ENCODE measurements around the gene PLCB3. TPM values are rescaled to one million over a fixed set of nuclear protein-coding genes. Genes with fewer than 3 reads are reported as not detected.

Gene PLCB3
- total RNA-seq, 1 donor: 25.3 TPM

DNA sequence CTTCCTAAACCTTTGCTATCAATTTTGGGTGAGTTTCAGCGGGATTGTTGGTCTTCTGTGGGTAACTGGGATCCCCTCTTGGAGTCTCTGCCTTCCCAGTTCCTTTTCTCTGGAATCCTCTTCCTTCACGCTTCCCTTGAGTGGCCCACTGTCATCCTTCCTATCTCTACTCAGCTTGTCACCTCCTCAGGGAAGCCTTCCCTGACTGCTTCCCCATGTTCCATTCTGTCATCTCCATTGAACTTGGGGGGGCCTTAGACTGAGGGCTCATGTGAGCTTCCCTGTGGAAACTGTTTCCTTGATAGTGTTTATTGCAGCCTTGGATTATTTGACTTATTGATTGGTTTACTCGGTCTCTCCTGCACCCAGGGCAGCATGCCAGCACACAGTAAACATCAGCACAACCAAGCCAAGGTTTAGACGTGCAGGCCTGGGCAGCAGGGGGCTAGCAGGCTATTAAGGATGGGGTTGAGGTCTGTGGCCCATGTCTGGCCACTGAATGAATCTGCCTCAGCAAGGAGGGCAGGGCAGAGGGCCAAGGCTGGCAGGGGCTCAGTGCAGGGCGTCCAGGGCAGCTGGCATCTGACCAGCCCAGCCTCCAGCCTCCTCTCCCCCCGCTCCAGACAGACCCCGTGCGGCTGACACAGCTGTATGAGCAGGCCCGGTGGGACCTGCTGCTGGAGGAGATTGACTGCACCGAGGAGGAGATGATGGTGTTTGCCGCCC lies 32.5 kb upstream of the PLCB3 start:
- H4K20me1 ChIP-seq (ENCODE audit: insufficient read depth, low read length): no peaks in the 10 kb centered on the region
- peaks cover 5% of the 10 kb centered on the region for H3K36me3 ChIP-seq (ENCODE audit: insufficient read depth, low read length)

DNA sequence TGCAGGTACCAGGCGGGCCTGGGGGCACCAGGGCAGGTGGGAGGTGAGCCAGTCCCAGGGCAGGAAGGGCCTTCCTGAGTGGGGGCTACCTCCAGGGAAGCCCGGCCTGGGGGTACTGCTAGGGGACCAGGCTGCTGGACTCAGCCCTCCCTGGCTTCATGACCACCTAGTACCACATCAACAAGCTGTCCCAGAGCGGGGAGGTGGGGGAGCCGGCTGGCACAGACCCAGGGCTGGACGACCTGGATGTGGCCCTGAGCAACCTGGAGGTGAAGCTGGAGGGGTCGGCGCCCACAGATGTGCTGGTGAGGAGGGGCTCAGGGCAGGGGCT lies 32.0 kb upstream of the PLCB3 start:
- peak; percentile 18 for DNase-seq (ENCODE audit: insufficient read length, low spot score, missing footprints)
- no peaks in the 10 kb centered on the region for H3K4me1 ChIP-seq (ENCODE audit: insufficient read depth, low read length)
- no peak overlapping the region for H3K27ac ChIP-seq (ENCODE audit: low read depth, low read length)
- H3K27me3 ChIP-seq (ENCODE audit: insufficient read depth, low read length): no peaks in the 10 kb centered on the region
- H4K20me1 ChIP-seq (ENCODE audit: insufficient read depth, low read length): no peaks in the 10 kb centered on the region
- no peak overlapping the region for H2AFZ ChIP-seq (ENCODE audit: low read length)
- H3K4me2 ChIP-seq (ENCODE audit: insufficient read depth, low read length): no peak overlapping the region
- no peaks in the 10 kb centered on the region for H3K9me3 ChIP-seq (ENCODE audit: low read depth, low read length)
- peaks cover 5% of the 10 kb centered on the region for H3K36me3 ChIP-seq (ENCODE audit: insufficient read depth, low read length)
- TF ChIP-seq, protein P1, sequence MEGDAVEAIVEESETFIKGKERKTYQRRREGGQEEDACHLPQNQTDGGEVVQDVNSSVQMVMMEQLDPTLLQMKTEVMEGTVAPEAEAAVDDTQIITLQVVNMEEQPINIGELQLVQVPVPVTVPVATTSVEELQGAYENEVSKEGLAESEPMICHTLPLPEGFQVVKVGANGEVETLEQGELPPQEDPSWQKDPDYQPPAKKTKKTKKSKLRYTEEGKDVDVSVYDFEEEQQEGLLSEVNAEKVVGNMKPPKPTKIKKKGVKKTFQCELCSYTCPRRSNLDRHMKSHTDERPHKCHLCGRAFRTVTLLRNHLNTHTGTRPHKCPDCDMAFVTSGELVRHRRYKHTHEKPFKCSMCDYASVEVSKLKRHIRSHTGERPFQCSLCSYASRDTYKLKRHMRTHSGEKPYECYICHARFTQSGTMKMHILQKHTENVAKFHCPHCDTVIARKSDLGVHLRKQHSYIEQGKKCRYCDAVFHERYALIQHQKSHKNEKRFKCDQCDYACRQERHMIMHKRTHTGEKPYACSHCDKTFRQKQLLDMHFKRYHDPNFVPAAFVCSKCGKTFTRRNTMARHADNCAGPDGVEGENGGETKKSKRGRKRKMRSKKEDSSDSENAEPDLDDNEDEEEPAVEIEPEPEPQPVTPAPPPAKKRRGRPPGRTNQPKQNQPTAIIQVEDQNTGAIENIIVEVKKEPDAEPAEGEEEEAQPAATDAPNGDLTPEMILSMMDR (IDR thresholded peaks at IDR 0.05; ENCODE audit: extremely low read depth, low read depth, low read length): no peak
- H3K79me2 ChIP-seq (ENCODE audit: insufficient read depth, low read length): no peaks in the 10 kb centered on the region
- no peak overlapping the region for H3K4me3 ChIP-seq (ENCODE audit: insufficient read depth, low read length)

More for the DNA sequence above, 32.5 kb upstream of the PLCB3 start:
- no peaks in the 10 kb centered on the region for H3K4me1 ChIP-seq (ENCODE audit: insufficient read depth, low read length)
- no peaks in the 10 kb centered on the region for H3K27me3 ChIP-seq (ENCODE audit: insufficient read depth, low read length)
- no peak overlapping the region for H2AFZ ChIP-seq (ENCODE audit: low read length)
- H3K27ac ChIP-seq (ENCODE audit: low read depth, low read length): no peak overlapping the region
- H3K79me2 ChIP-seq (ENCODE audit: insufficient read depth, low read length): no peaks in the 10 kb centered on the region
- H3K4me2 ChIP-seq (ENCODE audit: insufficient read depth, low read length): no peak overlapping the region
- H3K4me3 ChIP-seq (ENCODE audit: insufficient read depth, low read length): no peak overlapping the region
- DNase-seq (ENCODE audit: insufficient read length, low spot score, missing footprints): no peak
- TF ChIP-seq, protein P1 (IDR thresholded peaks at IDR 0.05; ENCODE audit: extremely low read depth, low read depth, low read length): no peak
- H3K9me3 ChIP-seq (ENCODE audit: low read depth, low read length): no peaks in the 10 kb centered on the region

- Histone ChIP-seq H3K36me3 (ENCODE audit: insufficient read depth, low read length) (peaks cover 5% of the 10 kb centered on the region), H3K27me3 (ENCODE audit: insufficient read depth, low read length) (no peaks in the 10 kb centered on the region), H3K27ac (ENCODE audit: low read depth, low read length) (no peak overlapping the region), H2AFZ (ENCODE audit: low read length) (no peak overlapping the region), H3K9me3 (ENCODE audit: low read depth, low read length) (no peaks in the 10 kb centered on the region), H3K4me3 (ENCODE audit: insufficient read depth, low read length) (no peak overlapping the region), H3K79me2 (ENCODE audit: insufficient read depth, low read length) (peaks cover 2% of the 10 kb centered on the region), H3K4me1 (ENCODE audit: insufficient read depth, low read length) (no peaks in the 10 kb centered on the region), H4K20me1 (ENCODE audit: insufficient read depth, low read length) (no peaks in the 10 kb centered on the region), H3K4me2 (ENCODE audit: insufficient read depth, low read length) (no peak overlapping the region)
- TF ChIP-seq, protein P1 (IDR thresholded peaks at IDR 0.05; ENCODE audit: extremely low read depth, low read depth, low read length): no peak
- DNase-seq (ENCODE audit: insufficient read length, low spot score, missing footprints): peak; percentile 53
Measured at GRCh38 chr11:64219755-64220154, 31.6 kb upstream of the PLCB3 start.

- TF ChIP-seq, protein P1 (IDR thresholded peaks at IDR 0.05; ENCODE audit: extremely low read depth, low read depth, low read length): no peak
- DNase-seq (ENCODE audit: insufficient read length, low spot score, missing footprints): peak; percentile 41
- Histone ChIP-seq H4K20me1 (ENCODE audit: insufficient read depth, low read length) (peaks cover 5% of the 10 kb centered on the region), H3K27ac (ENCODE audit: low read depth, low read length) (no peak overlapping the region), H3K9me3 (ENCODE audit: low read depth, low read length) (no peaks in the 10 kb centered on the region), H3K4me2 (ENCODE audit: insufficient read depth, low read length) (no peak overlapping the region), H3K4me1 (ENCODE audit: insufficient read depth, low read length) (peaks cover 4% of the 10 kb centered on the region), H3K27me3 (ENCODE audit: insufficient read depth, low read length) (no peaks in the 10 kb centered on the region), H3K4me3 (ENCODE audit: insufficient read depth, low read length) (no peak overlapping the region), H3K36me3 (ENCODE audit: insufficient read depth, low read length) (peaks cover 5% of the 10 kb centered on the region), H3K79me2 (ENCODE audit: insufficient read depth, low read length) (peaks cover 6% of the 10 kb centered on the region), H2AFZ (ENCODE audit: low read length) (no peak overlapping the region)
Measured at GRCh38 chr11:64220271-64220670, 31.1 kb upstream of the PLCB3 start.
